Cardiac muscle cell (in vitro differentiated cells and primary cell): Measurements from ENCODE around the gene CST7. TPM values are rescaled to one million over a fixed set of nuclear protein-coding genes. Genes with fewer than 3 reads are reported as not detected.
A peak's percentile ranks its signal among the peaks of the same experiment; 100 is the strongest.

Source experiments
- DNase-seq, 2 donors: peaks; one replicate each; pipeline versions ENCODE4 v3.0.0 to v3.0.0-alpha.2; 2010 to 2017; ENCODE audit warnings: low read depth in 1 of 2, low spot score in 1 of 2
- H3K27ac ChIP-seq: fragments of 200-600 bp; sonication (generic); 2 replicates; pipeline ENCODE4 v1.5.1; 2016
- H3K27me3 ChIP-seq: fragments of 200-600 bp; sonication (generic); 2 replicates; pipeline ENCODE4 v1.6.0; 2016; ENCODE audit warnings: control low read depth
- H3K36me3 ChIP-seq: fragments of 200-600 bp; sonication (generic); 2 replicates; pipeline ENCODE4 v1.5.1; 2016; ENCODE audit warnings: control low read depth
- H3K4me1 ChIP-seq: fragments of 200-600 bp; sonication (generic); 2 replicates; pipeline ENCODE4 v1.8.1; 2017; ENCODE audit warnings: low read depth, mild to moderate bottlenecking, mixed run types
- H3K4me3 ChIP-seq: fragments of 200-600 bp; sonication (generic); 2 replicates; pipeline ENCODE4 v1.5.1; 2016; ENCODE audit warnings: mild to moderate bottlenecking
- H3K9me3 ChIP-seq: fragments of 200-600 bp; sonication (generic); 2 replicates; pipeline ENCODE4 v1.5.1; 2017; ENCODE audit warnings: low read depth, mild to moderate bottlenecking, control low read depth
- CTCF ChIP-seq: IDR thresholded peaks from 2 replicates; pipeline ENCODE4 v1.5.1; 2012; ENCODE audit warnings: low read depth, mild to moderate bottlenecking, low read length
- polyA plus RNA-seq: library from polyadenylated mRNA; unstranded; fragments of >200 nt; fragmentation: Nextera tagmentation; extraction: Ambion mirVana; gene quantifications from 2 replicates; pipeline ENCODE4 v1.2.1, GENCODE V29; 2016
- total RNA-seq: library from RNA; depleted of rRNA; stranded (reverse); fragments of >200 nt; gene quantifications from 2 replicates; pipeline ENCODE4 v1.2.3, GENCODE V29; 2016

The CST7 gene
- total and polyA plus RNA-seq, 2 experiments from 2014 or later: 0.20 TPM; not detected in 1

- no peak for DNase-seq
- no peaks in the 10 kb centered on the region for H3K9me3 ChIP-seq
- no peaks in the 10 kb centered on the region for H3K36me3 ChIP-seq
- H3K4me3 ChIP-seq: no peak overlapping the region
- H3K27ac ChIP-seq: no peak overlapping the region
- peaks cover 27% of the 10 kb centered on the region for H3K27me3 ChIP-seq
- no peak for TF ChIP-seq CTCF
- peaks cover 8% of the 10 kb centered on the region for H3K4me1 ChIP-seq
Measured at GRCh38 chr20:24994186-24994465, 45.1 kb downstream of the CST7 start.

DNA sequence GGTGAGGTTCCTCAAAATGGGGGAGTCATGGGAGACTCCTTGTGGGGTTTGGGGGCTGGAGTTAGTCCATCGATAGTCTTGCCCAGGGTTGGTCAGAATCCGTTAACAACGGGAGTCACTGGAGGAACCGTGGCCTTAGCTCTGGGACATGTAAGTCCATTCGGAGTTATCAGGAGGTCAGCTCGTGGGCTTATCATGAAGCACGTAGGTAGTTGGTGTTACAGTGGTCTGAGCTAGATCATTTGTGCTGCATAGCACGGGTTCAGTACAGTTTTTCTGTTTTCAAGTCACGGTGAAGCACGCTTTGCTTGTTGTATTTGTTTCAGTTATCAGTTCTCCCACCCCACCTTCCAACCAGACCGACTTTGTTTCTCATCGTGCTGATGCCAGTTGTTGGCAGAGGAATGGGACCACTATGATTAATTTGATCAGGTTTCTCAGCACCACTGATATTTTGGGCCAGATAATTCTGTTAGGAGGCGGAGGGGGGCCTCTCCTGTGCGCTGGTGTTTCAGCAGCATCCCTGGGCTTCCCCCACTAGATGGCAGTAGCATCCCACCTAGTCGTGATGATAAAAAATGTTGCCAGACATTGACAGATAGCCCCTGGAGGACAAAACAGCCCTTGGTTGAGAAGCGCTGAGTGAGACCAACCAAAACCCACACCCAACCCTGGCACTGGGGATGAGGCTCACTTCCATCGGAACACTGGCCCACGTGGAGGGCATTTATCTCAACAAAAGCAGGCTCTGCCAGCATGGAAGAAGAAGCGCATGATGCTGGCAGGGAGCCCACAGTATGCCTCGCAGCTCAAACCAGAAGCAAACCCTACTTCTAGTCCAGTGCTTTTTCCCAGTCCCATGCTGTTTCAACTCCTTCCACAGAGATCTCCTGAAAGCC, 45.6 kb downstream of the CST7 start:
- H3K4me3 ChIP-seq: no peak overlapping the region
- H3K36me3 ChIP-seq: no peaks in the 10 kb centered on the region
- H3K27ac ChIP-seq: no peak overlapping the region
- H3K9me3 ChIP-seq: no peaks in the 10 kb centered on the region
- peaks cover 8% of the 10 kb centered on the region for H3K4me1 ChIP-seq
- H3K27me3 ChIP-seq: peaks cover 32% of the 10 kb centered on the region
- TF ChIP-seq CTCF: peak; percentile 92
- peak; percentile 82 to 83 for DNase-seq

DNA sequence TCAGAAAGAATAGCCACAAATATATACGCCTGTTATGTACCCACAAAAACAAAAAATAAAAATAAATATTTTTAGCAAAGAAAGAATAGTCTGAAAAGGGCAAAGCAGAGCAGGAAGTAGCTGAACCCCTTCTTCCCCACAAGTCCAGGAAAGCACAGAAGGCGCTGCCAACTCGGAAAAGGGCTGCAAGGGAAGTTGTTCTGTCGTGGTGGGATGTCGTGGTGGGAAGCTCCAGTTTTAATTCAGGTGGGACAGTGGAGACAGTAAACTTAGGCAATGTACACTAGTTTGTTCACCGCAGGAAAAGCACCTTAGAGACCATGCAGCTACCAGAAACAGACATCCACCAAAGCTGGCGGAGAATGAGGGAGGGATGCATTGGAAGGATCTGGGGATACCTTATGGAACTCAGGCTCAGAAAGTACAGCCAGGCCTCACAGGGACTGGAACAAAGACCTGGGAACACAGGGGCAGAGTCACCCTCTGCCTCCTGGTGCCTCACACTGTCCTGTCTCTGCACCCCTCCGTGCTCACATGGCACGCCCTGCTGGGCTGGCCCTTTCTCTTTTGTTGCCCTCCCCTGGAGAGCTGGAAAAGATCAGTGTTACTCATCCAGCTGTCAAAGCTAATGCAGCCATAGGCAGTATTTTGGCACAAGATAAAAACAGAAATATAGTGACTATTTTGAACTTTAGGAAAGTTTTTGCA, 46.8 kb downstream of the CST7 start:
- no peak overlapping the region for H3K27ac ChIP-seq
- H3K9me3 ChIP-seq: no peaks in the 10 kb centered on the region
- H3K36me3 ChIP-seq: no peaks in the 10 kb centered on the region
- DNase-seq: no peak
- peaks cover 42% of the 10 kb centered on the region for H3K27me3 ChIP-seq
- no peak overlapping the region for H3K4me3 ChIP-seq
- peaks cover 8% of the 10 kb centered on the region for H3K4me1 ChIP-seq
- TF ChIP-seq CTCF: no peak

- no peak for TF ChIP-seq CTCF
- DNase-seq: no peak
- peaks cover 42% of the 10 kb centered on the region for H3K27me3 ChIP-seq
Measured at GRCh38 chr20:24996449-24997377, 47.6 kb downstream of the CST7 start.

DNA sequence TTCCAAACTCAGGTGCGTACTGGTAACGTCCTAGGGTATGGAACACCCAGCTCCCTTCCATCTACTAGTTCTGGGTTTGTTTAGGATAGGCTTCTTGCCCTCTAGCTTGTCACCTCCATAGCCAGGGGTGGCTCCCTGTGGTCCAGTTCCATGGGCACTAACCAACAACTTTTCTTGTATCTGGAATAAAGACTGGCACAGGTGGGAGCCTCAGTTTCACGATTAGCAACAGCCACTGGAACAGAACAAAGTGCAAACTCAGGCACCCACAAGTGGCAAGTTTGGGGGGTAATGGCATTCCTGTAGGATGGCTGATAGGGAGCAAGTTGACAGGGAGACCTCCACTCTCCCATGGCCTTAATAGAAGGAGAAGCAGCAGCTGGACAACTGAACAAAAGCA, 49.1 kb downstream of the CST7 start:
- H3K4me1 ChIP-seq: peaks cover 2% of the 10 kb centered on the region
- no peak overlapping the region for H3K27ac ChIP-seq
- TF ChIP-seq CTCF: no peak
- no peak for DNase-seq
- no peaks in the 10 kb centered on the region for H3K36me3 ChIP-seq
- no peak overlapping the region for H3K4me3 ChIP-seq
- peaks cover 42% of the 10 kb centered on the region for H3K27me3 ChIP-seq
- no peaks in the 10 kb centered on the region for H3K9me3 ChIP-seq

More at GRCh38 chr20:24996449-24997377, 47.6 kb downstream of the CST7 start:
- no peaks in the 10 kb centered on the region for H3K36me3 ChIP-seq
- no peak overlapping the region for H3K27ac ChIP-seq
- H3K4me1 ChIP-seq: peaks cover 5% of the 10 kb centered on the region
- H3K9me3 ChIP-seq: no peaks in the 10 kb centered on the region
- H3K4me3 ChIP-seq: no peak overlapping the region
